HG02885 (cell line): ENCODE measurements around the gene TMEM59.
"Not testable (repeated sequence)": the region's sequence is repeated elsewhere in the genome, so short reads cannot be mapped to it uniquely, and the experiment has no call there.

ENCODE experiments used
- ATAC-seq: cut with Tn5 transposase; IDR thresholded peaks from one replicate; pipeline ENCODE4 v1.9.1; 2021; ENCODE audit warnings: mild to moderate bottlenecking; ENCODE audit not compliant: unreplicated experiment, poor library complexity

Gene TMEM59

GRCh38 chr1:54052934-54053744, at the start of gene TMEM59, which contains the start of gene TCEANC2:
Gene TMEM59, minus strand, starts transcription at chr1:54053204. Its CDS starts 16 bp downstream, at chr1:54053188.
Gene TCEANC2, plus strand, starts transcription at chr1:54053608. Its CDS starts 815 bp downstream, at chr1:54054423.
- peak; percentile 93 for ATAC-seq

- no peak for ATAC-seq
These were observed 47.5 kb upstream of the TMEM59 start for GRCh38 chr1:54100500-54100899.

- no peak for ATAC-seq
These were observed 46.1 kb upstream of the TMEM59 start for GRCh38 chr1:54099061-54099610.

GRCh38 chr1:54096877-54097240, 43.9 kb upstream of the TMEM59 start:
- no peak for ATAC-seq

- ATAC-seq = no peak
These were observed 43.3 kb upstream of the TMEM59 start for GRCh38 chr1:54096227-54096876.

- ATAC-seq = no peak
These were observed 42.7 kb upstream of the TMEM59 start for GRCh38 chr1:54095546-54096226.

- not testable (repeated sequence) for ATAC-seq
These were observed 41.7 kb upstream of the TMEM59 start for GRCh38 chr1:54094730-54095105.

GRCh38 chr1:54094001-54094729, 41.2 kb upstream of the TMEM59 start:
- no peak for ATAC-seq

- ATAC-seq = no peak
These were observed 38.7 kb upstream of the TMEM59 start for GRCh38 chr1:54091666-54092065.

- no peak for ATAC-seq
These were observed 35.4 kb upstream of the TMEM59 start for GRCh38 chr1:54088385-54088784.

- no peak for ATAC-seq
These were observed 33.8 kb upstream of the TMEM59 start for GRCh38 chr1:54086754-54087153.

- no peak for ATAC-seq
These were observed 31.8 kb upstream of the TMEM59 start for GRCh38 chr1:54084794-54085193.

GRCh38 chr1:54081306-54082270, 28.6 kb upstream of the TMEM59 start:
- ATAC-seq = peak; percentile 84

GRCh38 chr1:54080598-54081049, 27.6 kb upstream of the TMEM59 start:
- no peak for ATAC-seq

- ATAC-seq = no peak
These were observed 24.4 kb upstream of the TMEM59 start for GRCh38 chr1:54077359-54077758.

GRCh38 chr1:54070171-54070837, 17.3 kb upstream of the TMEM59 start:
- ATAC-seq = peak; percentile 58

- peak; percentile 11 for ATAC-seq
These were observed 16.8 kb upstream of the TMEM59 start for GRCh38 chr1:54069791-54070170.

GRCh38 chr1:54064299-54064698, 11.3 kb upstream of the TMEM59 start:
- ATAC-seq = no peak

GRCh38 chr1:54054438-54054749, 1.4 kb upstream of the TMEM59 start:
- no peak for ATAC-seq
